Measurements from ENCODE around the gene AATF. TPM values are rescaled to one million over a fixed set of nuclear protein-coding genes. Genes with fewer than 3 reads are reported as not detected.

AATF gene
- total and polyA plus RNA-seq, 9 donors: 28.5 to 73.6 (median 42.5) TPM

GRCh38 chr17:36983618-36984017 is 34.9 kb downstream of the AATF start:
- intact Hi-C loops (cut with DNase I): no loop called here
- H3K9me3 ChIP-seq: no peaks in the 10 kb centered on the region
- H3K4me3 ChIP-seq: no peak overlapping the region
- H3K36me3 ChIP-seq: no peaks in the 10 kb centered on the region
- no peaks in the 10 kb centered on the region for H3K4me1 ChIP-seq (ENCODE audit: insufficient read depth)
- TF ChIP-seq, protein P1, sequence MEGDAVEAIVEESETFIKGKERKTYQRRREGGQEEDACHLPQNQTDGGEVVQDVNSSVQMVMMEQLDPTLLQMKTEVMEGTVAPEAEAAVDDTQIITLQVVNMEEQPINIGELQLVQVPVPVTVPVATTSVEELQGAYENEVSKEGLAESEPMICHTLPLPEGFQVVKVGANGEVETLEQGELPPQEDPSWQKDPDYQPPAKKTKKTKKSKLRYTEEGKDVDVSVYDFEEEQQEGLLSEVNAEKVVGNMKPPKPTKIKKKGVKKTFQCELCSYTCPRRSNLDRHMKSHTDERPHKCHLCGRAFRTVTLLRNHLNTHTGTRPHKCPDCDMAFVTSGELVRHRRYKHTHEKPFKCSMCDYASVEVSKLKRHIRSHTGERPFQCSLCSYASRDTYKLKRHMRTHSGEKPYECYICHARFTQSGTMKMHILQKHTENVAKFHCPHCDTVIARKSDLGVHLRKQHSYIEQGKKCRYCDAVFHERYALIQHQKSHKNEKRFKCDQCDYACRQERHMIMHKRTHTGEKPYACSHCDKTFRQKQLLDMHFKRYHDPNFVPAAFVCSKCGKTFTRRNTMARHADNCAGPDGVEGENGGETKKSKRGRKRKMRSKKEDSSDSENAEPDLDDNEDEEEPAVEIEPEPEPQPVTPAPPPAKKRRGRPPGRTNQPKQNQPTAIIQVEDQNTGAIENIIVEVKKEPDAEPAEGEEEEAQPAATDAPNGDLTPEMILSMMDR (IDR thresholded peaks at IDR 0.05): no peak
- TF ChIP-seq POLR2A (IDR thresholded peaks at IDR 0.05) (no peak), EP300 (IDR thresholded peaks at IDR 0.05) (no peak)
- no peaks in the 10 kb centered on the region for H3K27me3 ChIP-seq
- DNase-seq: no peak
- no peak overlapping the region for H3K27ac ChIP-seq

GRCh38 chr17:36989173-36989572 is 40.4 kb downstream of the AATF start:
- 73 to 79% (median 76%) methylated on average over 6 of the region's 6 CpGs for WGBS, 3 donors
- Histone ChIP-seq H3K9me3 (no peaks in the 10 kb centered on the region), H3K36me3 (no peaks in the 10 kb centered on the region), H3K27me3 (no peaks in the 10 kb centered on the region), H3K4me3 (no peak overlapping the region), H3K4me1 (ENCODE audit: insufficient read depth) (no peaks in the 10 kb centered on the region), H3K27ac (no peak overlapping the region)
- TF ChIP-seq EP300 (IDR thresholded peaks at IDR 0.05) (no peak), POLR2A (IDR thresholded peaks at IDR 0.05) (no peak)
- TF ChIP-seq, protein P1 (IDR thresholded peaks at IDR 0.05): no peak
- intact Hi-C loops (cut with DNase I): no loop called here
- DNase-seq: no peak

DNA sequence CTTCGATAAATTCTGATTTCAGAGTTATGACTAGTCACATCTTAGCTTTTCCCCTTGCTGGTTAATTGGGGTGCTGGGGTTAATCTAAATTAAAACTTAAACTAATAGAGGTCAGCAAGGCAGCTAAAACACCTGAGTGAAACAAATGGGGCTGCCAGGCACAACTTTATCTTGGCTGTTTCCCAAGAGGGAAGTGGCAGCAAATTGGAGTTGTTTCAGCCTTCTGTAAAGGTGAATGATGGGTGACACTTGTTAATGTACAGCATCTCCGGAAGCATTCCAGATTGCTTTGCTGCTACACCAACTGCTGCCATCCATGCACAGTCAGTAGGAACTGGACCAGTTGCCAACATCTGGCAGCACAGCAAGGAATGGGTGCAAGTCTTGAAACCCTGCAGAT is 43.9 kb downstream of the AATF start:
- H3K4me1 ChIP-seq (ENCODE audit: insufficient read depth): no peaks in the 10 kb centered on the region
- H3K27ac ChIP-seq: no peak overlapping the region
- H3K36me3 ChIP-seq: no peaks in the 10 kb centered on the region
- 91 to 93% (median 92%) methylated on average over 2 of the region's 2 CpGs for WGBS, 3 donors
- no peak for DNase-seq
- TF ChIP-seq, protein P1 (IDR thresholded peaks at IDR 0.05): no peak
- H3K9me3 ChIP-seq: no peaks in the 10 kb centered on the region
- H3K4me3 ChIP-seq: no peak overlapping the region
- no peaks in the 10 kb centered on the region for H3K27me3 ChIP-seq
- intact Hi-C loops (cut with DNase I): no loop called here

DNA sequence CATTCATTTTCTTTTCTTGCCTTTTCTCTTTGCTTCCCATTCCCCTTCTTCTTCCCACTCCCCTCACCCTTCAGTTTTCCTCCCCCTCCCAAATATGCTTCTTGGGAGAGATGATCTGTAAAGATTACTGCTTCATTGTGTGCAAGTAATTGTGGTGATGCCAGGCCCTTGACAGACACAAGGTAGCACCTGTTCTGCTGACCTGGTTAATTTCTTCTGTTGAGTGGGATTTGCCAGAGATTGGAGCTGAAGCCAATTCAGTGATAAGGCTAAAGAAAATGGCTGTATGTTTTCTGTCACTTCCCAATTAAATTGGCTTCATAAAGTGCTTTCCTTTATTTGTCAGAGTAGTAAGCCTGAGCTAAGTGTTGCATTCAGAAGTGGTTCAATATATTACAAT is 44.5 kb downstream of the AATF start:
- intact Hi-C loops (cut with DNase I): no loop called here
- Histone ChIP-seq H3K4me3 (no peak overlapping the region), H3K9me3 (no peaks in the 10 kb centered on the region), H3K27me3 (no peaks in the 10 kb centered on the region), H3K4me1 (ENCODE audit: insufficient read depth) (no peaks in the 10 kb centered on the region), H3K36me3 (no peaks in the 10 kb centered on the region), H3K27ac (no peak overlapping the region)
- no peak for DNase-seq
- TF ChIP-seq, protein P1 (IDR thresholded peaks at IDR 0.05): no peak
- no peak for TF ChIP-seq EP300 (IDR thresholded peaks at IDR 0.05)
- no peak for TF ChIP-seq POLR2A (IDR thresholded peaks at IDR 0.05)

- Histone ChIP-seq H3K27me3 (no peaks in the 10 kb centered on the region), H3K36me3 (no peaks in the 10 kb centered on the region), H3K9me3 (no peaks in the 10 kb centered on the region), H3K4me3 (no peak overlapping the region), H3K4me1 (ENCODE audit: insufficient read depth) (no peaks in the 10 kb centered on the region), H3K27ac (no peak overlapping the region)
- intact Hi-C loops (cut with DNase I): no loop called here
- TF ChIP-seq, protein P1 (IDR thresholded peaks at IDR 0.05): no peak
- TF ChIP-seq EP300 (IDR thresholded peaks at IDR 0.05): no peak
- TF ChIP-seq POLR2A (IDR thresholded peaks at IDR 0.05): no peak
- no peak for DNase-seq
- WGBS, 3 donors: 40 to 47% (median 42%) methylated on average over 3 of the region's 3 CpGs
Observed at GRCh38 chr17:36994438-36994837, 45.7 kb downstream of the AATF start.

Data from ovary (tissue), 9 donors.